Liver (tissue), 3 donors: ENCODE data around the gene CLEC17A.

Experiments
- EGR1 ChIP-seq, 2 donors: IDR thresholded peaks; 2 replicates each; pipeline ENCODE4 v1.6.1; 2016 to 2018; ENCODE audit warnings: antibody characterized with exemption in 2 of 2, low read depth in 2 of 2
- FOXA1 ChIP-seq: IDR thresholded peaks from 2 replicates; pipeline ENCODE4 v1.6.1; 2016; ENCODE audit warnings: antibody characterized with exemption
- GABPA ChIP-seq, 2 donors: IDR thresholded peaks in 1 of 2; conservative IDR thresholded peaks in 1 of 2; 2 replicates each; pipeline ENCODE4 v1.6.1; 2016; ENCODE audit warnings: antibody characterized with exemption in 2 of 2, mild to moderate bottlenecking in 1 of 2, moderate library complexity in 1 of 2
- HNF4A ChIP-seq, 2 donors: conservative IDR thresholded peaks; 2 replicates each; pipeline ENCODE4 v1.6.1; 2016; ENCODE audit warnings: antibody characterized with exemption in 2 of 2, mild to moderate bottlenecking in 2 of 2
- HNF4G ChIP-seq: IDR thresholded peaks from 2 replicates; pipeline ENCODE4 v1.6.1; 2016; ENCODE audit warnings: antibody characterized with exemption
- JUND ChIP-seq, 2 donors: IDR thresholded peaks; 2 replicates each; pipeline ENCODE4 v1.6.1; 2016; ENCODE audit warnings: antibody characterized with exemption in 2 of 2
- RAD21 ChIP-seq, 2 donors: IDR thresholded peaks; 2 replicates each; pipeline ENCODE4 v1.6.1; 2016; ENCODE audit warnings: antibody characterized with exemption in 2 of 2, mild to moderate bottlenecking in 2 of 2
- RXRA ChIP-seq, 2 donors: IDR thresholded peaks; 2 replicates each; pipeline ENCODE4 v1.6.1; 2017 to 2018; ENCODE audit warnings: antibody characterized with exemption in 2 of 2, mild to moderate bottlenecking in 1 of 2
- SP1 ChIP-seq: IDR thresholded peaks from 2 replicates; pipeline ENCODE4 v1.6.1; 2018; ENCODE audit warnings: antibody characterized with exemption, mild to moderate bottlenecking
- TAF1 ChIP-seq: conservative IDR thresholded peaks from 2 replicates; pipeline ENCODE4 v1.6.1; 2016; ENCODE audit warnings: antibody characterized with exemption, mild to moderate bottlenecking
- YY1 ChIP-seq: IDR thresholded peaks from 2 replicates; pipeline ENCODE4 v1.6.1; 2016; ENCODE audit warnings: antibody characterized with exemption, mild to moderate bottlenecking
- TF ChIP-seq, protein P1 (sequence below): fragments of 150-350 bp; IDR thresholded peaks from 2 replicates; pipeline ENCODE4 v1.5.1; 2017; ENCODE audit warnings: improper control_type of control experiment, low read depth, low read length; ENCODE audit not compliant: missing input control
- TF ChIP-seq, protein P2 (sequence below): IDR thresholded peaks from 2 replicates; pipeline ENCODE4 v1.6.1; 2016; ENCODE audit warnings: antibody characterized with exemption, mild to moderate bottlenecking
- TF ChIP-seq, protein P3 (sequence below): IDR thresholded peaks from 2 replicates; pipeline ENCODE4 v1.6.1; 2016; ENCODE audit warnings: antibody characterized with exemption
- donor health status: healthy.
- donor health status: healthy.

DNA sequence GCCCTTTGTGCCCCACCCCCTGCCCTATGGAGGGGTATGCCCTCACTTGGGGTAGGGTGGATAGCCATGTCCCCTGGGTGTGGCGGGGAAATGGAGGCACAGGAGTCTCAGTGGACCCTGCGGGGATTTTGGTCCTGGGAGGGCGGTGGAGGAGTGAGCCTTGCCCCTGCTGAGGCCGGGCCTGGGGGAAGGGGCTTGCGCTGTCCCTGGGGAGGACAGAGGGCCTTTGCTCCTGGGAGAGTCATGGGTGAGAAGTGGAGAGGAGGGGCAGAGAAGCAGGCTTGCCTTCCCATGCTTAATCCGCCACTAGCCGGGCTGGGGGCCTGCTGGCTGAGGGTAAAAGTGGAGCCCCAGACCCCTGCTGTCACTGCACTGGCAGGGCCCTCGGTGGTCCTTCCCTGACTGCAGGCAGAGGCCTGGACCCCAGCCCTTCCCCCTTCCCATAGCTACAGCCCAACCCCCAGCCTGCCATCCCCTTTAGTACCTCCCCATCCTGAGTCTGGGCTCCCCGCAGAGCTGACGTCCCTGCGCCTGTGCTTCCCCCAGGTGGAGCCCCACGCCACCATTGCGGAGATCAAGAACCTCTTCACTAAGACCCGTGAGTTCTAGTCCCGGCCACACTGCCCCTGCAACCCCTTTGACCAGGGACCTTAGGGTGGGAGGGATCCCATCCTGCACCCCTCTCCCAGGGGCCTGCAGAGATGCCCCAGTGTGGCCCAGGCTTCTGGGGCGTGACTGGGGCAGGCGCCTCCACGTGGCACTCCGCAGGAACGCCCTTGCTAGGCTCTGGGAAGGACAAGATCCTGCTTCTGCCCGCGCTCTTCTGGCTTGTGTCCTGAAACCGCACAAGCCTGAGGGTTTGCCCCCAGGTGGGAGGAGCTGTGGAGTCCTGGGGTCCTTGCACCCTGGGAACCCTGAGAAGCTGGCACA, 20.0 kb upstream of the CLEC17A start:
- TF ChIP-seq JUND (IDR thresholded peaks at IDR 0.05) (no peak), GABPA (IDR thresholded peaks at IDR 0.05 in 1 of 2, conservative IDR thresholded peaks at IDR 0.05 in 1 of 2) (no peak), HNF4G (no peak), SP1 (no peak), RXRA (IDR thresholded peaks at IDR 0.05) (no peak), EGR1 (IDR thresholded peaks at IDR 0.05; ENCODE audit: low read depth in 2 of 2) (no peak), TAF1 (no peak), FOXA1 (no peak), YY1 (no peak), HNF4A (conservative IDR thresholded peaks at IDR 0.05) (no peak), RAD21 (IDR thresholded peaks at IDR 0.05) (no peak)
- TF ChIP-seq, protein P1, sequence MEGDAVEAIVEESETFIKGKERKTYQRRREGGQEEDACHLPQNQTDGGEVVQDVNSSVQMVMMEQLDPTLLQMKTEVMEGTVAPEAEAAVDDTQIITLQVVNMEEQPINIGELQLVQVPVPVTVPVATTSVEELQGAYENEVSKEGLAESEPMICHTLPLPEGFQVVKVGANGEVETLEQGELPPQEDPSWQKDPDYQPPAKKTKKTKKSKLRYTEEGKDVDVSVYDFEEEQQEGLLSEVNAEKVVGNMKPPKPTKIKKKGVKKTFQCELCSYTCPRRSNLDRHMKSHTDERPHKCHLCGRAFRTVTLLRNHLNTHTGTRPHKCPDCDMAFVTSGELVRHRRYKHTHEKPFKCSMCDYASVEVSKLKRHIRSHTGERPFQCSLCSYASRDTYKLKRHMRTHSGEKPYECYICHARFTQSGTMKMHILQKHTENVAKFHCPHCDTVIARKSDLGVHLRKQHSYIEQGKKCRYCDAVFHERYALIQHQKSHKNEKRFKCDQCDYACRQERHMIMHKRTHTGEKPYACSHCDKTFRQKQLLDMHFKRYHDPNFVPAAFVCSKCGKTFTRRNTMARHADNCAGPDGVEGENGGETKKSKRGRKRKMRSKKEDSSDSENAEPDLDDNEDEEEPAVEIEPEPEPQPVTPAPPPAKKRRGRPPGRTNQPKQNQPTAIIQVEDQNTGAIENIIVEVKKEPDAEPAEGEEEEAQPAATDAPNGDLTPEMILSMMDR = no peak
- TF ChIP-seq, protein P2, sequence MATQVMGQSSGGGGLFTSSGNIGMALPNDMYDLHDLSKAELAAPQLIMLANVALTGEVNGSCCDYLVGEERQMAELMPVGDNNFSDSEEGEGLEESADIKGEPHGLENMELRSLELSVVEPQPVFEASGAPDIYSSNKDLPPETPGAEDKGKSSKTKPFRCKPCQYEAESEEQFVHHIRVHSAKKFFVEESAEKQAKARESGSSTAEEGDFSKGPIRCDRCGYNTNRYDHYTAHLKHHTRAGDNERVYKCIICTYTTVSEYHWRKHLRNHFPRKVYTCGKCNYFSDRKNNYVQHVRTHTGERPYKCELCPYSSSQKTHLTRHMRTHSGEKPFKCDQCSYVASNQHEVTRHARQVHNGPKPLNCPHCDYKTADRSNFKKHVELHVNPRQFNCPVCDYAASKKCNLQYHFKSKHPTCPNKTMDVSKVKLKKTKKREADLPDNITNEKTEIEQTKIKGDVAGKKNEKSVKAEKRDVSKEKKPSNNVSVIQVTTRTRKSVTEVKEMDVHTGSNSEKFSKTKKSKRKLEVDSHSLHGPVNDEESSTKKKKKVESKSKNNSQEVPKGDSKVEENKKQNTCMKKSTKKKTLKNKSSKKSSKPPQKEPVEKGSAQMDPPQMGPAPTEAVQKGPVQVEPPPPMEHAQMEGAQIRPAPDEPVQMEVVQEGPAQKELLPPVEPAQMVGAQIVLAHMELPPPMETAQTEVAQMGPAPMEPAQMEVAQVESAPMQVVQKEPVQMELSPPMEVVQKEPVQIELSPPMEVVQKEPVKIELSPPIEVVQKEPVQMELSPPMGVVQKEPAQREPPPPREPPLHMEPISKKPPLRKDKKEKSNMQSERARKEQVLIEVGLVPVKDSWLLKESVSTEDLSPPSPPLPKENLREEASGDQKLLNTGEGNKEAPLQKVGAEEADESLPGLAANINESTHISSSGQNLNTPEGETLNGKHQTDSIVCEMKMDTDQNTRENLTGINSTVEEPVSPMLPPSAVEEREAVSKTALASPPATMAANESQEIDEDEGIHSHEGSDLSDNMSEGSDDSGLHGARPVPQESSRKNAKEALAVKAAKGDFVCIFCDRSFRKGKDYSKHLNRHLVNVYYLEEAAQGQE = no peak
- TF ChIP-seq, protein P3, sequence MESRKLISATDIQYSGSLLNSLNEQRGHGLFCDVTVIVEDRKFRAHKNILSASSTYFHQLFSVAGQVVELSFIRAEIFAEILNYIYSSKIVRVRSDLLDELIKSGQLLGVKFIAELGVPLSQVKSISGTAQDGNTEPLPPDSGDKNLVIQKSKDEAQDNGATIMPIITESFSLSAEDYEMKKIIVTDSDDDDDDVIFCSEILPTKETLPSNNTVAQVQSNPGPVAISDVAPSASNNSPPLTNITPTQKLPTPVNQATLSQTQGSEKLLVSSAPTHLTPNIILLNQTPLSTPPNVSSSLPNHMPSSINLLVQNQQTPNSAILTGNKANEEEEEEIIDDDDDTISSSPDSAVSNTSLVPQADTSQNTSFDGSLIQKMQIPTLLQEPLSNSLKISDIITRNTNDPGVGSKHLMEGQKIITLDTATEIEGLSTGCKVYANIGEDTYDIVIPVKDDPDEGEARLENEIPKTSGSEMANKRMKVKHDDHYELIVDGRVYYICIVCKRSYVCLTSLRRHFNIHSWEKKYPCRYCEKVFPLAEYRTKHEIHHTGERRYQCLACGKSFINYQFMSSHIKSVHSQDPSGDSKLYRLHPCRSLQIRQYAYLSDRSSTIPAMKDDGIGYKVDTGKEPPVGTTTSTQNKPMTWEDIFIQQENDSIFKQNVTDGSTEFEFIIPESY = no peak
